SK-N-SH (cell line): ENCODE measurements around the gene LCMT2. TPM values are rescaled to one million over a fixed set of nuclear protein-coding genes. Genes with fewer than 3 reads are reported as not detected.
A peak's percentile ranks its signal among the peaks of the same experiment; 100 is the strongest.

Experiments used
- CTCF ChIA-PET: fragments of 300-600, 350-600 bp; formaldehyde crosslinking; extraction: SDS; loops from one replicate; lab custom pipeline; 2021; lab: Yijun Ruan, JAX
- POLR2A ChIA-PET: fragments of 350-600 bp; sonication (Branson Sonifier 250); formaldehyde crosslinking; extraction: SDS; loops from one replicate; lab custom pipeline; 2020; ENCODE audit warnings: antibody characterized with exemption, inconsistent platforms; lab: Yijun Ruan, JAX
- DNase-seq: peaks from one replicate; pipeline ENCODE4 v3.0.0; 2012
- H2AFZ ChIP-seq: fragments of 200-600 bp; sonication (generic); 2 replicates; pipeline ENCODE4 v1.8.1; 2016; ENCODE audit warnings: antibody characterized with exemption, mild to moderate bottlenecking, low read depth
- H3F3A ChIP-seq: fragments of 200-600 bp; sonication (generic); replicated peaks from 2 replicates; pipeline ENCODE3; 2016; ENCODE audit warnings: antibody characterized with exemption, mild to moderate bottlenecking; ENCODE audit not compliant: insufficient read depth
- H3K27ac ChIP-seq, 2 experiments: fragments of 200-500 bp in 1 of 2; fragments of 200-600 bp in 1 of 2; sonication (Bioruptor generic) in 1 of 2; sonication (generic), shearing (Covaris generic) in 1 of 2; 2 replicates each; pipeline versions ENCODE4 v1.5.1 to v1.6.1; 2014 to 2016; ENCODE audit warnings: low read depth in 2 of 2, inconsistent platforms in 1 of 2, low read length in 1 of 2, mild to moderate bottlenecking in 1 of 2, mixed read lengths in 1 of 2
- H3K27me3 ChIP-seq: fragments of 200-600 bp; sonication (generic), shearing (Covaris generic); 2 replicates; pipeline ENCODE4 v1.6.1; 2016; ENCODE audit warnings: mixed run types; ENCODE audit not compliant: insufficient read depth
- H3K36me3 ChIP-seq, 2 experiments: fragments of 200-500 bp in 1 of 2; fragments of 200-600 bp in 1 of 2; sonication (Bioruptor generic) in 1 of 2; sonication (generic) in 1 of 2; replicated peaks in 1 of 2; 2 replicates each; pipeline versions ENCODE3 to v1.5.1; 2014 to 2016; ENCODE audit warnings: low read length in 1 of 2, mild to moderate bottlenecking in 1 of 2; ENCODE audit not compliant: insufficient read depth in 2 of 2, control insufficient read depth in 1 of 2
- H3K4me1 ChIP-seq, 2 experiments: fragments of 200-500 bp in 1 of 2; fragments of 200-600 bp in 1 of 2; sonication (Bioruptor generic) in 1 of 2; sonication (generic), shearing (Covaris generic) in 1 of 2; 2 replicates each; pipeline versions ENCODE4 v1.5.1 to v1.6.1; 2014 to 2016; ENCODE audit warnings: low read depth in 1 of 2, low read length in 1 of 2, mixed run types in 1 of 2; ENCODE audit not compliant: insufficient read depth in 2 of 2, control insufficient read depth in 1 of 2
- H3K4me2 ChIP-seq: fragments of 200-600 bp; sonication (generic), shearing (Covaris generic); 2 replicates; pipeline ENCODE4 v1.6.1; 2017; ENCODE audit warnings: mixed run types
- H3K4me3 ChIP-seq, 2 experiments: fragments of 200-500 bp in 1 of 2; fragments of 200-600 bp in 1 of 2; sonication (Bioruptor generic) in 1 of 2; sonication (generic), shearing (Covaris generic) in 1 of 2; 2 replicates each; pipeline versions ENCODE4 v1.5.1 to v1.8.1; 2014 to 2016; ENCODE audit warnings: low read depth in 2 of 2, inconsistent platforms in 1 of 2, low read length in 1 of 2, mild to moderate bottlenecking in 1 of 2, mixed read lengths in 1 of 2, moderate library complexity in 1 of 2
- H3K79me2 ChIP-seq: fragments of 200-600 bp; sonication (generic); 2 replicates; pipeline ENCODE4 v1.8.1; 2017; ENCODE audit warnings: mild to moderate bottlenecking; ENCODE audit not compliant: insufficient read depth
- H3K9ac ChIP-seq: fragments of 200-600 bp; sonication (generic); 2 replicates; pipeline ENCODE4 v1.6.1; 2017; ENCODE audit warnings: mixed run types
- H3K9me2 ChIP-seq: fragments of 200-600 bp; sonication (generic); 2 replicates; pipeline ENCODE4 v1.6.1; 2017; ENCODE audit warnings: mixed run types
- H3K9me3 ChIP-seq: fragments of 200-600 bp; sonication (generic); 2 replicates; pipeline ENCODE4 v1.6.1; 2017; ENCODE audit warnings: mixed run types, mild to moderate bottlenecking, moderate library complexity
- H4K20me1 ChIP-seq: fragments of 200-600 bp; sonication (generic); 2 replicates; pipeline ENCODE4 v1.6.1; 2017; ENCODE audit warnings: mild to moderate bottlenecking, mixed run types; ENCODE audit not compliant: insufficient read depth
- CHD2 ChIP-seq: fragments of 150-350 bp; IDR thresholded peaks from 2 replicates; pipeline ENCODE4 v1.6.1; 2018; ENCODE audit warnings: low read length; ENCODE audit not compliant: partially characterized antibody
- ELF1 ChIP-seq: IDR thresholded peaks from 2 replicates; pipeline ENCODE4 v1.4.0; 2012
- GABPA ChIP-seq: IDR thresholded peaks from 2 replicates; pipeline ENCODE4 v1.4.0; 2012; ENCODE audit warnings: low read depth, mild to moderate bottlenecking
- JUND ChIP-seq: IDR thresholded peaks from 2 replicates; pipeline ENCODE4 v1.4.0; 2012
- MAX ChIP-seq: IDR thresholded peaks from 2 replicates; pipeline ENCODE4 v1.4.0; 2012; ENCODE audit warnings: low read depth
- MEF2A ChIP-seq: IDR thresholded peaks from 2 replicates; pipeline ENCODE4 v1.4.0; 2012; ENCODE audit warnings: low read depth, borderline replicate concordance
- NRF1 ChIP-seq: IDR thresholded peaks from 2 replicates; pipeline ENCODE4 v1.6.1; 2012; ENCODE audit warnings: low read depth, mild to moderate bottlenecking, low read length
- POLR2AphosphoS5 ChIP-seq: IDR thresholded peaks from 2 replicates; pipeline ENCODE4 v1.6.1; 2012; ENCODE audit warnings: low read depth, low read length
- RAD21 ChIP-seq: IDR thresholded peaks from 2 replicates; pipeline ENCODE4 v1.6.1; 2012; ENCODE audit warnings: mild to moderate bottlenecking, low read length
- RFX5 ChIP-seq: IDR thresholded peaks from 2 replicates; pipeline ENCODE4 v1.6.1; 2012; ENCODE audit warnings: mild to moderate bottlenecking, improper control_type of control experiment, low read length
- SMC3 ChIP-seq: IDR thresholded peaks from 2 replicates; pipeline ENCODE4 v1.6.1; 2012; ENCODE audit warnings: low read depth, low read length, improper control_type of control experiment
- USF2 ChIP-seq: fragments of 150-350 bp; IDR thresholded peaks from 2 replicates; pipeline ENCODE4 v1.6.1; 2017; ENCODE audit warnings: antibody characterized with exemption, low read length, low read depth, borderline replicate concordance
- WGBS: methylation state at CpG from one replicate; pipeline ENCODE4 v1.1.6; 2017; ENCODE audit warnings: low lambda C conversion rate; 5-methylcytosine and 5-hydroxymethylcytosine counted together
- polyA plus RNA-seq, 3 experiments: library from polyadenylated mRNA; depleted of rRNA; stranded (reverse); fragments of >200 nt; gene quantifications; 2 replicates each; pipeline ENCODE4 v1.2.3, GENCODE V29; 2012
- TF ChIP-seq, protein P1 (sequence below): fragments of 150-350 bp; IDR thresholded peaks from 2 replicates; pipeline ENCODE4 v1.6.1; 2016; ENCODE audit warnings: mild to moderate bottlenecking, low read depth, low read length
- TF ChIP-seq, protein P2 (sequence below): fragments of 200-600 bp; sonication (generic); IDR thresholded peaks from 2 replicates; pipeline ENCODE4 v1.6.1; 2017; ENCODE audit warnings: antibody characterized with exemption, mild to moderate bottlenecking, moderate library complexity

LCMT2 gene
- polyA plus RNA-seq, 1 of the 3 experiments (the other 2 are of a cell fraction), result 7.1 TPM

- TF ChIP-seq, protein P1, sequence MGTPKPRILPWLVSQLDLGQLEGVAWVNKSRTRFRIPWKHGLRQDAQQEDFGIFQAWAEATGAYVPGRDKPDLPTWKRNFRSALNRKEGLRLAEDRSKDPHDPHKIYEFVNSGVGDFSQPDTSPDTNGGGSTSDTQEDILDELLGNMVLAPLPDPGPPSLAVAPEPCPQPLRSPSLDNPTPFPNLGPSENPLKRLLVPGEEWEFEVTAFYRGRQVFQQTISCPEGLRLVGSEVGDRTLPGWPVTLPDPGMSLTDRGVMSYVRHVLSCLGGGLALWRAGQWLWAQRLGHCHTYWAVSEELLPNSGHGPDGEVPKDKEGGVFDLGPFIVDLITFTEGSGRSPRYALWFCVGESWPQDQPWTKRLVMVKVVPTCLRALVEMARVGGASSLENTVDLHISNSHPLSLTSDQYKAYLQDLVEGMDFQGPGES, result no peak
- TF ChIP-seq USF2 (no peak), POLR2AphosphoS5 (no peak), MEF2A (no peak), GABPA (no peak), NRF1 (no peak), MAX (no peak), JUND (no peak)
Observed at GRCh38 chr15:43286074-43286473, 44.3 kb downstream of the LCMT2 start (continued).

- no peaks in the 10 kb centered on the region for H3K36me3 ChIP-seq
- H3K27me3 ChIP-seq, result peaks cover 16% of the 10 kb centered on the region; the same call in 1 of the 2 replicates
- no peaks in the 10 kb centered on the region for H3K9me2 ChIP-seq
- DNase-seq, result peak; percentile 80
- no peaks in the 10 kb centered on the region for H3F3A ChIP-seq
- H3K27ac ChIP-seq, result no peak overlapping the region
- H3K9me3 ChIP-seq, result no peaks in the 10 kb centered on the region
- no peak overlapping the region for H3K9ac ChIP-seq
- CTCF ChIA-PET, result interaction anchor here (0.5 to 10.8 kb wide), 61 partner anchors 9 to 580 kb away, joined by 3 to 167 read pairs (median 5); partner anchors contain the start of genes CCNDBP1, LCMT2, TGM5 and TGM7
- no peak overlapping the region for H3K4me2 ChIP-seq
- TF ChIP-seq ELF1 (no peak), RAD21 (peak; percentile 98), RFX5 (peak; percentile 25; the same call in 1 of the 2 replicates), GABPA (no peak), CHD2 (no peak), SMC3 (peak; percentile 85)
- TF ChIP-seq, protein P2, sequence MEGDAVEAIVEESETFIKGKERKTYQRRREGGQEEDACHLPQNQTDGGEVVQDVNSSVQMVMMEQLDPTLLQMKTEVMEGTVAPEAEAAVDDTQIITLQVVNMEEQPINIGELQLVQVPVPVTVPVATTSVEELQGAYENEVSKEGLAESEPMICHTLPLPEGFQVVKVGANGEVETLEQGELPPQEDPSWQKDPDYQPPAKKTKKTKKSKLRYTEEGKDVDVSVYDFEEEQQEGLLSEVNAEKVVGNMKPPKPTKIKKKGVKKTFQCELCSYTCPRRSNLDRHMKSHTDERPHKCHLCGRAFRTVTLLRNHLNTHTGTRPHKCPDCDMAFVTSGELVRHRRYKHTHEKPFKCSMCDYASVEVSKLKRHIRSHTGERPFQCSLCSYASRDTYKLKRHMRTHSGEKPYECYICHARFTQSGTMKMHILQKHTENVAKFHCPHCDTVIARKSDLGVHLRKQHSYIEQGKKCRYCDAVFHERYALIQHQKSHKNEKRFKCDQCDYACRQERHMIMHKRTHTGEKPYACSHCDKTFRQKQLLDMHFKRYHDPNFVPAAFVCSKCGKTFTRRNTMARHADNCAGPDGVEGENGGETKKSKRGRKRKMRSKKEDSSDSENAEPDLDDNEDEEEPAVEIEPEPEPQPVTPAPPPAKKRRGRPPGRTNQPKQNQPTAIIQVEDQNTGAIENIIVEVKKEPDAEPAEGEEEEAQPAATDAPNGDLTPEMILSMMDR, result peak; percentile 87
- no peaks in the 10 kb centered on the region for H3K79me2 ChIP-seq
- H3K4me1 ChIP-seq, result no peaks in the 10 kb centered on the region
- WGBS, result 7% methylated on average over 4 of the region's 4 CpGs
- H2AFZ ChIP-seq, result no peak overlapping the region
- peak overlapping the region in 1 of 2 experiments; percentile 4; a peak in 1 of 4 replicates for H3K4me3 ChIP-seq
- no peaks in the 10 kb centered on the region for H4K20me1 ChIP-seq
- POLR2A ChIA-PET, result interaction anchor here (0.6 to 1.0 kb wide), 2 partner anchors 60 to 189 kb away, joined by 3 to 4 read pairs; no protein-coding TSS in a partner anchor
Observed at GRCh38 chr15:43285609-43286037, 44.8 kb downstream of the LCMT2 start.
